HG03066 (cell line): ENCODE measurements around the gene SNX20.

Source experiments
- ATAC-seq: cut with Tn5 transposase; IDR thresholded peaks from one replicate; pipeline ENCODE4 v1.9.1; 2021; ENCODE audit warnings: low read depth; ENCODE audit not compliant: unreplicated experiment

Gene SNX20

DNA sequence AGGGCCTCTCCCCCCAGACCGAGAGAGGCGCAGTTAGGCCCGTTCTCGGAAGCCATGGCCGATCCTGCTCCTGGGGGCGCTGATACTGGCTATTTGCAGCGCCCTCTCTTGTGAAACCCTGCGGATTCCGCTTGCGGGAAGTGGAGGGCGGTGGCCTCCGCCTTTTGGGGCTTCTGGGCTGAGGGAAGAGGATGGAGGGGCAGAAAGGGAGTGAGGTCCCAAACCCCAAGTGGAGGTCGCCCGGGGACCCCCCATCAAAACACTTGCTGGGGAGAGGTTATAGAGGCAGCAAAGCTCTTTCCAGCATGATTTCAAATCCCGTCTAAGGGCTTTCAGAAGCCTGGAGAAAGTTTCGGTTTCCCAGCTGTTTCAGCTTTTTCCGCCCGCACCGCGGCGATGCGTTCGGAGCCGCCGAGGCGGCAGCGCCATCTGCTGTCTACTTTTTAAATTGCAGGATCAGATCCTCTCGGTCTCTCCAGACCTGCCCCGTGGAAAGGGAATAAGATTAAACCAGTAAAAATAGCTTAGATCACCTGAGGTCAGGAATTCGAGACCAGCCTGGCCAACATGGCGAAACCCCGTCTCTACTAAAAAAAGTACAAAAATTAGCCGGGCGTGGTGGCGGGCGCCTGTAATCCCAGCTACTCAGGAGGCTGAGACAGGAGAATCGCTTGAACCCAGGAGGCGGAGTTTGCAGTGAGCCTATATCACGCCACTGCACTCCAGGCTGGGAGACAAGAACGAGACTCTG, 15.8 kb downstream of the SNX20 start:
- ATAC-seq, result no peak

DNA sequence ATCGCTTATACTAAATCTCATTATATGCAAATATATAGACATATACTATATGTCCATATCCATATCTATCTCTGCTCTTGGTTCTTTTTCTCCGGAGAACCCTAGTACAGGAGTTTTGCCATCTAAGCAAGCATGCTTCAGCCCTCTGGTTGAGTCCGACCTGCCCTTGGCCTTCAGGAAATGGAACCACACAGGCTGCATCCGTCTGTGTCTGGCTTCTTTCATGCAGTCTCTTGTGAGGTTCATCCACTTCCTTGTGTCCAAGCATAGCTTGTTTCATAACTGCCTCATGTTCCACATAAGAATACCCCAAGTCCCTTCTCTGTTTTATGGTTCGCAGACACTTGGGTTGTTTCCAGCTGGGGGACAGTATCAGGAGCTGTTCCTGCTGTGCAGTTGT, 16.8 kb downstream of the SNX20 start:
- no peak for ATAC-seq

DNA sequence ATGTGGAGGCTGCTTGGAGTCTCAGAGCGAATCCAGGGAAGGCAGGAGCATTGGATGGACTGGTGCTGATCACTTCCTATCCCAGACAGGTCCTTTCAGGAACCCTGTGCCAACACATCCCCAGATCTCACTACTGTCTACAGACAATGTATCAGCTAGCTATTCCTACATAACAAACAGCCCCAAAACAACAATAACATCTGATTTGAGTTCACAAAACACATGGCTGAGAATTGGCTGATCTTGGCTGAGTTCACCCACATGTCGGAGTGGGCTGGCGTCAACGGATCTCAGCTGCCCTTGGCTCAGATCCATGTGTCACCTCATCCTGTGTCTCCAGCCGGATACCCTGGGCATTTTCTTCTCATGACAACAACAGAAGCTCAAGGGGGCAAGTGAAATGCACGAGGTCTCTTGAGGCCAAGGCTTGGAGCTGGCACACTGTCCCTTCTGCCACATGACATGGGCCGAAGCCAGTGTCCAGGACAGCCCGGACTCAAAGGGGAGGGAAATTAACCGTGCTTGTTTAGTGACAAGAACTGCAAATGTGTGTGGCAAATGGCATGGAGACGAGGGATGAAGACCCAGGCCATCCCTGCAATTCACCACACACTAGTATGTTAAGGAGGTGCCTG, 18.7 kb downstream of the SNX20 start:
- ATAC-seq, result no peak

DNA sequence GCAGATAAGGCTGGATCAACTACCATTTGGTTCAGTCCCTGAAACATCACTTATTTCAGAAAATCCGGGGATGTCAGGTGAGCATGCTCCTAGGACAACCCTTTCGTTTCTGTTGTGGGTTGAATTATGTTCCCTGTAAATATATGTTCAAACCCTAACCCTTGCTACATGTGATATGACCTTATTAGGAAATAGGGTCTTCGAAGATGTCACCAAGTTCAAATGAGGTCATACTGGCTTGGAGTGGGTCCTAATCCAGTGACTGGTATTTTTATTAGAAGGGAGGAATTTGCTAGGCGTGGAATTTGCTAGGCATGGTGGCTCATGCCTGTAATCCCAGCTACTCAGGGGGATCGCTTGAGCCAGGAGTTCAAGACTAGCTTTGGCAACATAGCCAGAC, 21.3 kb downstream of the SNX20 start:
- ATAC-seq, result no peak

DNA sequence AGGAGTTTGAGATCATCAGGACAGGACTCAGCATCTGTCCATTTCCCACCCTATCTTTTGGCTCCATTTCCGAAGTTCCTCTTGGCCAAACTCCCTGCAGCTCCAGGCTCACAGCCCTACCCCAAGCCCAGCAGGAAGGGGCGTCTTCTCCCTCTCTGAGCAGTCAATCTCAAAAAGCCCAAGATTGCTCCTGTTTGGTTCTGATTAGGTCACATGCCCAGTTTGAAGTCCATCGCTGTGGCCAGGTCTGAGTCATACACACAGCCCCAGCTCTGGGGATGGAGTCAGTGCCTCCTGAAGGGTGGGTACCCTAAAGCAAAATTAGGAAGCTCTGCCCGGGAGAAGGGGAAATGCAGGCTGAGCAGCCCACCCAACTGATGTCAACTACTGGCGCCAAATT, 23.9 kb downstream of the SNX20 start:
- no peak for ATAC-seq

DNA sequence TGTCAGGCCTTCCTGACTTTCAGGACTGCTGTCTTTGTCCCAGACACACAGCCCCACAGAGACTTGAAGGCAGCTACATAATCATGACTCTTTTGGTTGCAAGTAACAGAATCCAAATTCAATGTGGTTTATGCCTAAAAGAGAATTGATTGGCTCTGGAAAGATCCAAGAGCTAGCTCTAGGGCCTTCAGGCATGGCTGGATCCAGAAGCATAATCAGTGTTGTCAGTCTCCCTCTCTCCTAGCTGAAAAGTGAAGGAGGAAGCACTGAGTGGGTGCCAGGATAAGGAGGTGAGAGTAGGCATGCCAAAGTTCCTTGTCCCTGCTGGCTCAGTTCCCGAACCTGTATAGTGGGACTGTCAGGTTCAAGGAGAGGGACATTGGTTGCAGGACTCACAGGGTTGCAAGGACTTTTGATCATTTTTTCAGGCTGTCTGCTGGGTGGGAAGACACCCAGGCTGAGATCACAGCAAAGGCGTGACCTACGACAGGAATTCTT, 25.5 kb downstream of the SNX20 start:
- ATAC-seq, result no peak

DNA sequence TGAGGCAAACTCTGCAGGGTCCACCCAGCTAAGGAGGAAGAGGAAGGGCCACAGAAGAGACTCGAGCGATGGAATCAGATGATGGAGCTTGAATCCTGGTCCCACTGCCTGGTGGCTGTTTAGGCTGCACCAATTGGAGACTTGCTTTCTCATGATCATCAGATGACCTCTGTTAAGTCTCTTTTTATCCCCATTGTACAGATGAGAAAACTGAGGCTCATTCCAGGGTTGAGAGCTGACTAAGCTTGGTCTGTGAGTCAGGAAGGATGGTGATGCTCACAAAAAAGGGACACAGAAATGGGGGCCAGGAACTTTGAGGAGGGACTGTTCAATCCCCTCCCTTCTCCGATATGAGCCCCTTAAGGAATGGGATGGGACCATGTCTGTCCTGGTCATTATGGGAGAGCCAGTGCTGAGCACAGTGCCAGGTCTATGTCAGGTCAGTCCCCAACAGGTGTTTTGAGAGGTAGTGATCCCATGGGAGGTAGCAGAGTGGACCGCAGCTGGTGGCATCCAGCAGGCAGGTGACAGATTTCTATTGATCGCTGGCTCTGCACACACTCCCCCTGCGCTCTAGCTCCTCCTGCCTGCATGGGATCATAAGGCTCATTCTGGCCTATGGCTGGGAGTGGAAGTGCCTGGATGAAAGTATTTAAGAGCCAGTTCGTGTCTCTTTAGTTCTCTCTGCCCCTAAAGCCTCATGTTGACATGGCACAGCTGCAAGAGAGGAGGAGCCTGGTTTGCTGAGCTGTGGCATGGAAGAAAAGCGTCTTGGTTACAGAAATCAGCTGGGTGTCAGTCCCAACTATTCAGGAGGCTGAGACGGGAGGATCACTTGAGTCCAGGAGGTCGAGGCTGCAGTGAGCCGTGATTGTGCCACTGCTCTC, 27.2 kb downstream of the SNX20 start:
- ATAC-seq, result no peak

DNA sequence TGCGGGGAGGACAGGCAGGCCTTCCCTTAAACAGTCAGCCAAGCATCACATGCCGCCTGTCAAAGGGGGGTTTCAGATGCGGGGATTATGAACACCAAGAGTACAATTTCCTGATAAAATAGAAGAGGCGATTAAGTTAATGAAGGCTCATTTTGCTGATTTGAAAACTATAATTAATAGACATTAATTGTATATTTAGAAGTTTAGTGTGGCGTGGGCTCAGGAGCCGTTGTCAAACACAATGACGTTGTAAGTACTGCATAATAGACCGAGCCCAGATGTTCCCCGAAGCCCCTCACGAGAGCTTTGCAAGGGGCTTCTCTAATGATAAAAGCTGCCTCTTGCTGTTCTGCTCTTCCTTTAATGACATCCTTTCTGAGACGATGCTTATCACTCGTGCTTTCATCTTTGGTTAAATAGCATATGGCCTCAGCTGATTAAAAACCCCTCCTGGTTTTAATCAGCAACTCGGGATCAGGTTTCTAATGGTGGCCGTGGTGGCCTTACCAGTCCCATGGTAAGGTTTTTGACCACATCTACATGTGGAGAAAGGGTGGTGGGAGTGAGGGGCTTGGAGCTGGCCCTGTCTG, 28.2 kb downstream of the SNX20 start:
- ATAC-seq, result no peak

DNA sequence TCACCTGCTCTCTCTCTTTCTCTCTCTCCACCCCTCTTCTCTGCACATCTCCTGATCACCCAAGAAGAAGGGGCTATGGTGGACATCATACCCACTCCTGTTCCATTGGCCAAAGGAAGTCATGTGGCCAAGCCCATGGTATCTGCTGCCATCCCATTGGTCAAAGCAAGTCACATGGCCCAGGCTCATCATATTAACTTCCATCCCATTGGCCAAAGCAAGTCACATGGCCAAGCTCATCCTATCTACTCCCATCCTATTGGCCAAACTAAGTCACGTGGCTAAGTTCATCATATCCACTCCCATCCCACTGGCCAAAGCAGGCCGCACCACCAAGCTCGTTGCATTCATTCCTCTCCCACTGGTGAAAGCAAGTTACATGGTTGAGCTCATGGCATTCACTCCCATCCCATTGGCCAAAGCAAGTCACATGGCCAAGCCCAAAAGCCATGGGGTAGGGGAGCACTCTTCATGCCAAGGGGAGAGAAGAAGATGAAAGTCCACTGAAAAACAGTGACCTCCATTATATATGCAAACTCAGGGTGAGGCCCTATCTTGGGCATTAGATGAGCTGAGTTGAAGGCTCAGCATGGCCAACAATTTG, 29.2 kb downstream of the SNX20 start:
- no peak for ATAC-seq

DNA sequence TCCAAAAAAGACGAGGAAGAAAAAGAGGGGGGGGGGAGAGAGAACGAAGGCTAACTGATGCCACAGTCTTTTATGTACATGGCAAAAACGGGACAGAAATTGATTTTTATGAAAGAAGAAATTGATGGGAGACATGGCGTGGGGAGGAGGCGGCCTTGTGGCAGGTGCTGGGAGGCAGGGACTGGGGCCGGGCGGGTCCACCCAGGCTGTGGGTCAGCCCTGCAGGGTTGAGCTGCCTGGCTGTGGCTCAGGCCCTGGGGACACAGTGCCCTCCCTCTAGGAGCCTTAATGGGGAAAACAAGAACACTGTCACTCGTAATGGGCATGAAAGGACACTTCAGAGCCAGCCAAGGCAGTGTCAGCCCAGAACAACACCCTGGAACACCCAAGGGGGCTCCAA, 34.8 kb downstream of the SNX20 start:
- no peak for ATAC-seq

DNA sequence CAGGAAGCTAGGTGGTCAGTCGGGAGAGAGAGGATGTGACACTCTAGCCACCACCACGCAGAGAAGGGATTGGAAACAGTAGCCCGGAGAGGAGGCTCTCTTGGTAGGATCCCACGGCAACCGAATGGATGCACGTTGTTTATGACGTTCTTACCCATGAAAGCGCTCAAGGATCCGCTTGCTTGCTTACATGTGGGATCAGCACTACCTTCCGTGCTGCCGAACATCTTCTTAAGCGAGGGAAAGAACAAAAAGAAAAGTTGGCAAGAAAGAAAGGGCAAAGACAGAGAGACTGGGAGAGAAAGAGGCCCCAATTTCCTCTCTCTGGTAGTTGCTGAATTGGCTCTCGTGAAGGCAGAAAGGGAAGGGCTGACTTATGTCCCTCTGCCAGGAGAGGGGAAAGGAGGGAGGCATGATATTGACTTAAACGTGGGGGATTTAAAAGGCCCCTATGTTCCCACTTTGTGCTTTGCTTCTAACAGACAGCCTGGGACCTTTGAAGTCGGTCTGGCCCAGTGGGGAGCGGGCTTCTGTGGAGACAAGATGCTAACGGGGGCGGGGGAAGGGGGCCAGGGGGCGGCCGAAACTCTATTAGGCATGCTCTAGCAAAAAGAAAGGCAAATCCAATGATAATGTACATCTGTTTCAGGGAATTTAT, 35.4 kb downstream of the SNX20 start:
- no peak for ATAC-seq

DNA sequence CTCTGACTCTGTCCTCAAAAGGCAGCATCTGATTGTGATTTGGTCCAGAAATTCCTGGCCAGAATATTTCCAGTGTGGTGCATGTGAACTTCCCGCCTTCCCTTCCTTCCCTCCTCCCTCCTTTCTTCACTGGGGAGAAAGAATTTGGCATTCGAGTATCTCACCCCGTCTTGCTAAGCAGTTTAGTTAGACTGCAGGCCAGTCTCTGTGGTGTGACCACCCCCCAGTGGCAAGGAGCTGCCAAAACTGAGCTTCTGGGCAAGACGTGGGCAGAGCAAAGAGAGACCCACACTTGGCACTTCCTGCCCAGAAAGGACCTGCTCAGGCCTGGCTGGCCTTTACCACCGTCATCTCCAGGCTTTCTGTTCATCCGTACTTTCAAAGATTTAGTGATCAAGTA, 36.4 kb downstream of the SNX20 start:
- no peak for ATAC-seq

DNA sequence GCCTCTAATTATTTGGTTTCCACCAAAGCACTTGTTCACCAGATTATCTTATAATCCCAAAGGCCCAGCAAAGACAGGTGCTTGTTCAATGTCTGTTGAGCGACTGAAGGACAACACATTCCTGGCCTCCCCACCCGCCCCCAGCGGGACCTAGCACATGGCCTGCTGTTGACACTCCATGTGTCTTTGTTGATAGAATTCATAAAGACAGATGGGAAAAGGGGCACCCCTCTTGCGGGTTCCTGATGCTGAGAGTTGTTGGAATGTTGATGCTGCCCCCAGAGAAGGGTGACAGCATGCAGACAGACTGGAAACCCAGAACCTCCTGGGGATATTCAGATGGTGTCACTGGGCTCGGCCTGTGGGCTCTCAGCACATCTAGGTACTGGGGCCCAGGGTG, 36.9 kb downstream of the SNX20 start:
- ATAC-seq, result no peak

DNA sequence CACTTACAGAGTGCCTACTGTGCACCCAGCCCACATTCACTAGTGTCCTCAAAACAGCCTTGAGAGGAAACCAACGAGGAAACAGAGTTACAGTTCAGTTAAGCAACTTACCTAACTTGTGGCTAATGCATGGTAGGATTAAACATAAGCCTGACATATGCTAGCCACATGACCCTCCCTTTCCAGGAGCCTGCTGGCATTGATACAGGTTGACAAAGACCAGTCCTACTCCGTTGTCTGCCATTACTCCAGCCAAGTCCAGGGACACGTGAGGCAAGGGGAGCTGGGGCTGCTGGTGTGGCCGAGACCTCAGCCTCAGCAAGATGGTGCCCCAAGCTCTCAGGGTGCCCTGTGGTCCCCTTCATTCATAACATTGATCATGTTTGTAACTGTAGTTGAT, 37.9 kb downstream of the SNX20 start:
- ATAC-seq, result no peak

DNA sequence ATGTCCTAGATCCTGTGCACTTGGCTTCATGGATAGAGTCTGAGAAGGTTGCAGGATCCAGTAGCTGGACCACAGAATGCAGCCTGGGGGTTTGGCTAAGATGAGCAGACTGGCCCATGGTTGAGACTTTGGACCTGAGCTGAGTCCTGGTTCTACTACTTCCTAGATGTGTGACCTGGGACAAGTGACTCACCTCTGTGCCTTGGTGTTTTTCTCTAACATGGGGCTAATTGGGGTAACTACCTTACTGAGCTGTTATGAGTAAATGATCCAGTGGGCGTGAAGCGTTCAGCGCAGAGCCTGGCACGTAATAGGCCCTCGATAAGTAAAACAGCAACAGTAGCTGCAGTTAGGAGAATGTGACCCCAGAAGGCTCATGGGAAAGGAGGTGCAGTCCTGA, 38.8 kb downstream of the SNX20 start:
- no peak for ATAC-seq

DNA sequence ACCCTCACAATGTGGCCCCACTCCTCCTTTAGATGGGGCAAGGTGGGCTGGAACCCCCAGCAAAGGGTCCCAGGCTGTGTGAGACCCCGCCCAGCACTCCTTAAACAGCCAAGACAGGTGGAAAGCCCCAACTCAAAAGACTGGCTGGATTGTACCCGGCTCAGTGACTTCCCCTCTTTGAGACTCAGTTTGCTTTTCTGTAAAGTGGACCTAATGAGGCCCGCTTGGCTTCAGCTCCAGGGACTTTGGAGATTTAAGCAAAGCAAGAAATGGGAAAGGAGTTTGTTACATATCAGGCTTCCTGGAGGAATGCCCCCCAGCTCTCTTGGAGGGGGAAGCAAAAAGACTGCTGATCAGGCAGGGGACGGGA, 39.3 kb downstream of the SNX20 start:
- ATAC-seq, result no peak

DNA sequence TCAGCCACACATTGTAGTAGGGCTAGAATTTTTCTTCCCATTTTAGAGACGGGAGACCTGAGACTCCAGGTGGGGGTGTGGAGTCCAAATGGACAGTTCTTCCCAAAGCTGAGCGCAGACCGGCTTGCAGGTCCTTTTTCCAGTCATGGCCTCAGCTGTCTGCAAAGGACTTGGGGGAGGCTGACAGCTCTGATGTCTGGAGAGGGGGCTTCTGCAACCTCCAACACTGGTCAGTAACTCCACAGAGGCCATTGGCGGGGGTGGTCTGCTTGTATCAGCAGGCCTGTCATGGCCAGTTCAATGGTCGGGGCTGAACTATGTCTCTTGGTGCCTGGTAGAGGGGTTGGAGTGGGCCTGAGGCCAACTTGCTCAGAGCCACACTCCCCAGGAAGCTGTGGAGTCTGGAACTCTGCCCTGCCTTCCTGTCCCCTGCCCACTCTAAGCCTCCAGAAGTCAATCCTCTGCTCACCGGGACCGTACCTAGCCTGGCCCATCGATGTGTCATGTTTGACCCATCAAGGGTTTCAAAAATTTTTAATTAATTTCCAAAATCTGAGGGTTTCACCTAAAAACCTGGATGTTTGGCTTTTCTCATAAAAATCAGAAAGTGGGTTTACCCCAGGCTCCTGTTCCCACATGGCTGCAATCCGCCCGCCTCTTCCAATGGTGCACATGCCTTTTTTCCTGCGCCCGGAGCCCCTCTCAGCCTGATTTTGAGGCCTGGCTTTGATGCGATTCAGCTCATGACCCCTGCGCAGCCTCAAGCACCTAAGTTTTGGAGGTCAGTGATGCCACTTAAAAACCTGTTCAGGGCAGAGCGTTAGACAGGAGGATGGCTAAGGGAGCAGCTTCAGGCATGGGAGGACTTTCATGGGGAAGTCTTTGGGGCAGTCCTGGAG, 39.9 kb downstream of the SNX20 start:
- no peak for ATAC-seq

DNA sequence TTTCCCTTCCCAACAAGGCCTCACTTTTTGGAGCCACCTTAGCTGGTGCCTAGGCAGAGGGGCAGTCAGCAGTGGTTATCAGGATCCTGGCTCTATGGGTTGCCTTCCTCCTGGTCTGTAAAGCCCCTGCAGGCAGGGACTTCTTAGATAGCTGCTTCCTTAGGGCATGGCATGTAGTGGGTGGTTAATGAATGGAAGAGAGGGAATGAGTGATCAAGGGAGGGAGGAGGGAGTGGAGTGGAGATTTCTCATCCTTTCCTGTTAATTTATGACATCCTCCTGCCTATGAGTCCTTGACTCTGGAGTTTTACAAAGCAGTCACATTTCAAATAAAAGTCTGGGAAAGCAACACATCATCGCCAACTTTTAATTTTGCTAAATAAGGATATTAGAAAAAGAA, 40.7 kb downstream of the SNX20 start:
- ATAC-seq, result no peak
